Measurements from ENCODE around the gene C3orf49.

- TF ChIP-seq POLR2AphosphoS5 (IDR thresholded peaks at IDR 0.05) = no peak
- no peak for TF ChIP-seq POLR2A (IDR thresholded peaks at IDR 0.05)
These were observed 34.0 kb downstream of the C3orf49 start for GRCh38 chr3:63853106-63853505.

Data from transverse colon (tissue), 3 donors.